Erythroblast (primary cell): ENCODE measurements around the gene COL25A1.

Experiments used
- GATA1 ChIP-seq: IDR thresholded peaks from 2 replicates; pipeline ENCODE4 v1.6.1; 2011; ENCODE audit warnings: low read depth, mild to moderate bottlenecking, control low read depth, low read length, moderate library complexity
- POLR2A ChIP-seq: IDR thresholded peaks from 2 replicates; pipeline ENCODE4 v1.6.1; 2011; ENCODE audit warnings: mild to moderate bottlenecking, low read length

DNA sequence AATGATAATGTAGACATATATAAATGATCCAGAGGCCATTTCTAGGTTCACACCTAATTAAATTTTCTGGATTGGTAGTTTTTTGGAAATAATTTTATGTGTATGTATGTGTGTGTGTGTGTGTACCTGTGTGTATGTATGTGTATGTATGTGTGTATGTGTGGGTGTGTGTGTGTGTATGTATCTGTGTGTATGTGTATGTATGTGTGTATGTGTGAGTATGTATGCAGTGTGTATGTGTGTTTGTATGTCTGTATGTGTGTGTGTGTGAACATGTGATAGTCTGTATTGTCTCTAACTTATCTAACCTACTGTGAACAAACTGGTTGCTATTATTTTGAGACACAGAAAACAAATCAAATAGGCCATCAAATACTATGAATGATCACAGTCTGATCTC is 152.6 kb downstream of the COL25A1 start:
- no peak for TF ChIP-seq POLR2A
- TF ChIP-seq GATA1, result no peak
